ENCODE results near the gene PLPP2.

Gene PLPP2

DNA sequence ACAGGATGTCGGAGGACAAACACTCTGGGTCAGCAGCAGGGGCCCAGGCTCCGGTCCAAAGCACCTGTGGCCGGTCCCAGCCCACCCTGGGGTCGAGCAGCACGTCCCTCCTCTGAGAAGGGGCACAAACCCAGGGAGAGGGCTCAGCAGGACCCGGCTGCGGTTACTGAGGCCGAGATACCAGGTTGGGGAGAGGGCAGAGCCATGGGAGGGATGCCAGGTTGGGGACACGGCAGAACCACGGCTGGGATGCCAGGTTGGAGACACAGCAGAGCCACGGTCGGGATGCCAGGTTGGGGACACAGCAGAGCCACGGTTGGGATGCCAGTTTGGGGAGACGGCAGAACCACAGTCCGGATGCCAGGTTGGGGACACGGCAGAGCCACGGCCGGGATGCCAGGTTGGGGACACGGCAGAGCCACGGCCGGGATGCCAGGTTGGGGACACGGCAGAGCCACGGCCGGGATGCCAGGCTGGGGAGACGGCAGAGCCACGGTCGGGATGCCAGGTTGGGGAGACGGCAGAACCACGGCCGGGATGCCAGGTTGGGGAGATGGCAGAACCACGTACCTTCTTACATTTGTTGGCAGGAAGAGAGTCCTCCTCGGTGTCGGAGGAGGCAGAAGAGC, 34.8 kb upstream of the PLPP2 start:
- TF ChIP-seq ZFX (IDR thresholded peaks at IDR 0.05; ENCODE audit: borderline replicate concordance) = no peak
- TF ChIP-seq, protein P1, sequence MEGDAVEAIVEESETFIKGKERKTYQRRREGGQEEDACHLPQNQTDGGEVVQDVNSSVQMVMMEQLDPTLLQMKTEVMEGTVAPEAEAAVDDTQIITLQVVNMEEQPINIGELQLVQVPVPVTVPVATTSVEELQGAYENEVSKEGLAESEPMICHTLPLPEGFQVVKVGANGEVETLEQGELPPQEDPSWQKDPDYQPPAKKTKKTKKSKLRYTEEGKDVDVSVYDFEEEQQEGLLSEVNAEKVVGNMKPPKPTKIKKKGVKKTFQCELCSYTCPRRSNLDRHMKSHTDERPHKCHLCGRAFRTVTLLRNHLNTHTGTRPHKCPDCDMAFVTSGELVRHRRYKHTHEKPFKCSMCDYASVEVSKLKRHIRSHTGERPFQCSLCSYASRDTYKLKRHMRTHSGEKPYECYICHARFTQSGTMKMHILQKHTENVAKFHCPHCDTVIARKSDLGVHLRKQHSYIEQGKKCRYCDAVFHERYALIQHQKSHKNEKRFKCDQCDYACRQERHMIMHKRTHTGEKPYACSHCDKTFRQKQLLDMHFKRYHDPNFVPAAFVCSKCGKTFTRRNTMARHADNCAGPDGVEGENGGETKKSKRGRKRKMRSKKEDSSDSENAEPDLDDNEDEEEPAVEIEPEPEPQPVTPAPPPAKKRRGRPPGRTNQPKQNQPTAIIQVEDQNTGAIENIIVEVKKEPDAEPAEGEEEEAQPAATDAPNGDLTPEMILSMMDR (IDR thresholded peaks at IDR 0.05) = no peak
- no peak overlapping the region for H3K27ac ChIP-seq

DNA sequence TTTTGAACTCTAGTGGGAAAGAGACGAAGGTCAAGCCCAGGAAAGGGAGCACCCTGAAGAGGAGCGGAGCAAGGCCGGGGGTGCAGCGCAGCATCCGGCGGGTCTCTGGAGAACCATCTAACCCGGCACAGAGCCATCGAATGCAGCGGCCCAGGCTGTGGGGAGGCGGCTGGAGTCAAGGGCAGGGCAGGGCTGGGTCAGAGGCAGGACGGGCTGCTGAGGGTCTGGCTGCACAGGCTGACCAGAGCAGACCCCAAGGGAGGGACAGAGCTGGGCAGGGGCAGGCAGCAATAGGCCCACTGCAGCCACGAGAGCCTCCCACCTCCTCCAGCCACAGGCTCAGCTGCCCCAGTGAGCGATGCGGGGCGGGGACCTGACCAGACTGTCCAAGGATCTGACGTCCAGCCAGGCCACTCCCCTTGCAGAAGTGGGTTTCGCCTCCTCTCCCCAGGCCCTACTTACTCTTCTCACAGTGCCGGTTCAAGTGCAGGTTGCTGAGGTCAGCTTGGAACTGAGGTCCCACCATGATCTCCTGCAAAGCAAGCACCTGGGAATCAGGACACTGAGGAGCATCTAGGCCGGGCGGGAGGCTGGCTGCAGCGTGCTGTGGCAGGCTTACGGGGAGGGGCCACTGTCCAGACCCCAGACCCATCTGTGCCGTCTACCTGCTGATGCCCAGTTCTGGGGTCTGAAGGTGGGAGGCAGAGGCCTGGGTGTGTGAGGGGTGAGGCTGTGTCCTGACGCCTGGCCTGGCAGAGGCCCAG, 34.2 kb upstream of the PLPP2 start:
- H3K27ac ChIP-seq = no peak overlapping the region
- TF ChIP-seq ZFX (IDR thresholded peaks at IDR 0.05; ENCODE audit: borderline replicate concordance) = no peak
- TF ChIP-seq, protein P1 (IDR thresholded peaks at IDR 0.05) = no peak

DNA sequence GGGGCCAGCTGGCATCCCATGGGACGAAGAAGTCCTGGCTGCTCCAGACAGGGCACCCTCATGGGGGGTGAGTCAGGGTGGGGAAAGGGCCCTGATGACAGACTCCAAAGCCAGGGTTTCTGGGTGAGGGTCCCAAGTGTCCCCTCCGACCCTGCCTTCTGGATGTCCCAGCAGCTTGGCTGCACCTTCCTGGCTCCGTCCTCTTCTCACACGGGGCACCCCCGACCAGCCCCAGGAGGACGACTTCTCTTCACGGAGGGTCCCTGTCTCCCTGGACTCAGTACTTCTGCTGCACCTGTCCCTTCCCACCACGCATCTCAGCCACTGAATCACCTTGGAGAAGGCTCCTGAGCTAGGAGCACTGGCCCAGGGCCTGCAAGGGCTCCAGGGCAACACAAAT, 33.5 kb upstream of the PLPP2 start:
- no peak overlapping the region for H3K27ac ChIP-seq
- no peak for TF ChIP-seq ZFX (IDR thresholded peaks at IDR 0.05; ENCODE audit: borderline replicate concordance)
- TF ChIP-seq, protein P1 (IDR thresholded peaks at IDR 0.05) = no peak

DNA sequence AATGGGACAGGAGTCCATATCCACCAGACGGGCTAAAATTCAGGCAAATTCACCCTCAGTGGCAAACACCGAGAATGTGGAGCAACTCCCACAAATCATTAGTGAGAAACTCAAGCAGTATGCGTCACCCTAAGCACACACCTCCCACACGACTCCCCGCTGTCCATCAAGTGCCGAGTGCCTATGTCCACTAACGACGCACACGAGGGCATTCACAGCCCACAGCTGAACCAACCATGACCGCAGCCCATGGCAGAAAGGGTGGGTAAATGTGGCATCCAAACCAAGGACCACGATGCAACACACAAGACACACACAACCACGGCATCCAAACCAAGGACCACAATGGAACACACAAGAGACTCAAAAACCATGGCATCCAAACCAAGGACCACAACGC, 31.4 kb upstream of the PLPP2 start:
- no peak overlapping the region for H3K27ac ChIP-seq
- TF ChIP-seq, protein P1 (IDR thresholded peaks at IDR 0.05) = no peak
- no peak for TF ChIP-seq ZFX (IDR thresholded peaks at IDR 0.05; ENCODE audit: borderline replicate concordance)

DNA sequence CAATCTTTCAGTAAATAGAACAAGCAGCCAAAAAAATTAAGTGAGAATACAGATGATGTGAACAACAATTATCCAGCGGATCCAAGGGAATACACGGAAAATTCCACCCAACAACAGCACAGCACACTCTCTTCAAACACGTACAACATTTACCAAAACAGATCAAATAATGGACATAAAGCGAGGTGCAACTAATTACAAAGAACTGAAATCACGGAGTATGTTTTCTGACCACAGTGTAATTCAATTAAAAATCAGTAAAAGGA, 27.2 kb upstream of the PLPP2 start:
- H3K27ac ChIP-seq = no peak overlapping the region
- TF ChIP-seq, protein P1 (IDR thresholded peaks at IDR 0.05) = no peak
- TF ChIP-seq ZFX (IDR thresholded peaks at IDR 0.05; ENCODE audit: borderline replicate concordance) = no peak

DNA sequence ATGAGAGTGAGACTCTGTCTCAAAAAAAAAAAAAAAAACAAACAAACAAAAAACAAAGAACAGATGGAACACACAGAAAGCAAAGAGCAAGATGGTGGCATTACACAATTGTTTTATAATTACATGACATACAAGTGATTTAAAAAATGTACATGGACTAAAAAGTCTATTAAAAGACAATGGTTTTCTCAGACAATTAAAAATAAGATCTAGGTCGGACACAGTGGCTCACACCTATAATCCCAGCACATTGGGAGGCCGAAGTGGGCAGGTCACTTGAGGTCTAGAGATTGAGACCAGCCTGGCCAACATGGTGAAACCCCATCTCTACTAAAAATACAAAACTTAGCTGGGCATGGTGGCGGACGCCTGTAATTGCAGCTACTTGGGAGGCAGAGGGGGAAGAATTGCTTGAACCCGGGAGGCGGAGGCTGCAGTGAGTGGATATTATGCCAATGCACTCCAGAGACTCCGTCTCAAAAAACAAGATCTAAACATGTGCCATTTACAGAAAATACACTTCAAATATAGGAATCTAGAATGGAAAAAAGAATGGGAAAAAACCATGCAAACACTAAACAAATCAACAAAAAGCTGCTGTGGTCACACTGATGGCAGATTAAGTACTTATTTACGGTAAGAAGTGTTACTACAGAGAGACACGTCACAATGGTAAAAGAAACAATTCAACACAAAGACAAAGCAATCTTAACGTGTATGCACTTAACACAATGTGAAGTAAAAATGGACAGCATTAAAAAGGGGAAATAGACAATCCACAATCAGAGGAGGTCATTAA, 26.7 kb upstream of the PLPP2 start:
- no peak overlapping the region for H3K27ac ChIP-seq
- TF ChIP-seq, protein P1 (IDR thresholded peaks at IDR 0.05) = no peak
- TF ChIP-seq ZFX (IDR thresholded peaks at IDR 0.05; ENCODE audit: borderline replicate concordance) = no peak

DNA sequence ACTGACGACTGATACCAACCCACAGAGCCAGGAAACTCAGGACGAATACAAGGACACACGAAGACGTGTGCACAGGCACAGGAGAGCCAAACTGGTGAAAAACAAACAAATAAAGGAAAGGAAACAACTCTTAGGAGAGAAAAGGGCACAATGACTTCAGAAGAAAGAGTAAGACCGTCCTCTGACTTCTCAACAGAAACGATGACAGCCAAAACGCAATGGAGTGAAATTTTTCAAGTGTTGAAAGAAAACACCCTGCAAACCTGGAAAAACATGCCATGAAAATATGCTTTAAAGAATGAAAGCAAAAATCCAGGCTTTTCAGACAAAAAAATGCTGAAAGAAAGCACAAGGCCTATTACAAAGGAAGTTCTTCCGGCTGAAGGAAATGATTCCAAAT, 24.6 kb upstream of the PLPP2 start:
- TF ChIP-seq ZFX (IDR thresholded peaks at IDR 0.05; ENCODE audit: borderline replicate concordance) = no peak
- TF ChIP-seq, protein P1 (IDR thresholded peaks at IDR 0.05) = no peak
- no peak overlapping the region for H3K27ac ChIP-seq

All from 22Rv1 (cell line).